Fibroblast of lung (primary cell): ENCODE results near the gene LAPTM4A. TPM values are rescaled to one million over a fixed set of nuclear protein-coding genes. Genes with fewer than 3 reads are reported as not detected.

Experiments used
- DNase-seq, 2 donors: peaks; one replicate each; pipeline versions ENCODE4 v3.0.0 to v3.0.0-alpha.2; 2010; ENCODE audit warnings: low read depth in 2 of 2
- H2AFZ ChIP-seq: 2 replicates; pipeline ENCODE4 v1.5.1; 2012; ENCODE audit warnings: low read length, control low read depth, inconsistent platforms
- H3K27ac ChIP-seq: 2 replicates; pipeline ENCODE4 v1.5.1; 2011; ENCODE audit warnings: low read length, control low read depth; ENCODE audit not compliant: insufficient read depth
- H3K27me3 ChIP-seq: 2 replicates; pipeline ENCODE4 v1.5.1; 2011; ENCODE audit warnings: mild to moderate bottlenecking, low read length; ENCODE audit not compliant: control insufficient read depth, insufficient read depth
- H3K36me3 ChIP-seq: 2 replicates; pipeline ENCODE4 v1.5.1; 2011; ENCODE audit warnings: low read length; ENCODE audit not compliant: control insufficient read depth, insufficient read depth
- H3K4me1 ChIP-seq: 2 replicates; pipeline ENCODE4 v1.5.1; 2011; ENCODE audit warnings: low read length; ENCODE audit not compliant: control insufficient read depth, insufficient read depth; ENCODE audit errors: extremely low read depth
- H3K4me2 ChIP-seq: 2 replicates; pipeline ENCODE4 v1.5.1; 2011; ENCODE audit warnings: low read length, control low read depth; ENCODE audit not compliant: insufficient read depth; ENCODE audit errors: extremely low read depth
- H3K4me3 ChIP-seq, 4 experiments: fragments of 200-600 bp in 1 of 4; sonication (generic) in 1 of 4; replicated peaks in 1 of 4; 2 replicates each; pipeline ENCODE4 v1.5.1; 2011 to 2016; ENCODE audit warnings: low read length in 4 of 4, low read depth in 3 of 4, mild to moderate bottlenecking in 3 of 4, control low read depth in 2 of 4, inconsistent platforms in 1 of 4, mixed read lengths in 1 of 4; ENCODE audit not compliant: insufficient read depth in 1 of 4; ENCODE audit errors: control extremely low read depth in 1 of 4
- H3K79me2 ChIP-seq: 2 replicates; pipeline ENCODE4 v1.5.1; 2012; ENCODE audit warnings: mild to moderate bottlenecking, low read length, inconsistent platforms; ENCODE audit not compliant: control insufficient read depth, insufficient read depth
- H3K9ac ChIP-seq: 2 replicates; pipeline ENCODE4 v1.5.1; 2011; ENCODE audit warnings: mild to moderate bottlenecking, low read length, control low read depth; ENCODE audit not compliant: insufficient read depth
- H3K9me3 ChIP-seq: 2 replicates; pipeline ENCODE4 v1.5.1; 2012; ENCODE audit warnings: low read depth, low read length; ENCODE audit not compliant: control insufficient read depth, insufficient read depth
- H4K20me1 ChIP-seq: 2 replicates; pipeline ENCODE4 v1.5.1; 2011; ENCODE audit warnings: low read length; ENCODE audit not compliant: control insufficient read depth, insufficient read depth; ENCODE audit errors: extremely low read depth
- CTCF ChIP-seq, 2 donors: IDR thresholded peaks in 1 of 2; conservative IDR thresholded peaks in 1 of 2; 1 replicate in 1 of 2; 2 replicates in 1 of 2; pipeline ENCODE4 v1.5.1; 2011 to 2012; ENCODE audit warnings: low read length in 2 of 2, control low read depth in 1 of 2, inconsistent platforms in 1 of 2, low read depth in 1 of 2, mild to moderate bottlenecking in 1 of 2
- EZH2 ChIP-seq: IDR thresholded peaks from 2 replicates; pipeline ENCODE4 v1.5.1; 2012; ENCODE audit warnings: low read length, control low read depth, mild to moderate bottlenecking; ENCODE audit errors: missing control alignments
- polyA plus RNA-seq, 2 donors: library from polyadenylated mRNA; depleted of rRNA in 1 of 2; stranded (reverse) in 1 of 2; unstranded in 1 of 2; fragments of >200 nt; gene quantifications; 2 replicates each; pipeline ENCODE4 v1.2.1, GENCODE V29; 2011 to 2012; ENCODE audit warnings: missing spikeins in 1 of 2
- total RNA-seq: library from RNA; depleted of rRNA; stranded (reverse); fragments of >200 nt; gene quantifications from 2 replicates; pipeline ENCODE4 v1.2.1, GENCODE V29; 2014

The LAPTM4A gene
- total and polyA plus RNA-seq, 2 donors (not counting 1 experiment from before 2014, with no cell fraction given): 193 to 1,101 TPM

GRCh38 chr2:20094142-20094755 lies 42.8 kb upstream of the LAPTM4A start:
- no peak overlapping the region for H3K9ac ChIP-seq
- no peaks in the 10 kb centered on the region for H3K27me3 ChIP-seq
- H3K4me2 ChIP-seq: no peak overlapping the region
- H3K4me1 ChIP-seq: peaks cover 37% of the 10 kb centered on the region
- H2AFZ ChIP-seq: peak overlapping the region; percentile 77
- peak overlapping the region; percentile 29 for H3K27ac ChIP-seq
- no peaks in the 10 kb centered on the region for H4K20me1 ChIP-seq
- no peaks in the 10 kb centered on the region for H3K79me2 ChIP-seq
- no peak overlapping the region for H3K4me3 ChIP-seq
- H3K9me3 ChIP-seq: no peaks in the 10 kb centered on the region
- no peaks in the 10 kb centered on the region for H3K36me3 ChIP-seq
- peak in 1 of 2 donors; percentile 19 for DNase-seq
- no peak for TF ChIP-seq CTCF (conservative IDR thresholded peaks at IDR 0.05 in 1 of 2, IDR thresholded peaks at IDR 0.05 in 1 of 2; ENCODE audit: low read depth in 1 of 2, low read length in 2 of 2)
- no peak for TF ChIP-seq EZH2

GRCh38 chr2:20093263-20094141 lies 42.1 kb upstream of the LAPTM4A start:
- no peak overlapping the region for H3K4me2 ChIP-seq
- no peaks in the 10 kb centered on the region for H3K36me3 ChIP-seq
- H3K27me3 ChIP-seq: no peaks in the 10 kb centered on the region
- no peak overlapping the region for H3K4me3 ChIP-seq
- H3K9me3 ChIP-seq: no peaks in the 10 kb centered on the region
- no peaks in the 10 kb centered on the region for H4K20me1 ChIP-seq
- DNase-seq: peak; percentile 69 to 89
- H3K4me1 ChIP-seq: peaks cover 37% of the 10 kb centered on the region
- peak overlapping the region; percentile 77 for H2AFZ ChIP-seq
- no peaks in the 10 kb centered on the region for H3K79me2 ChIP-seq
- TF ChIP-seq EZH2 (no peak), CTCF (conservative IDR thresholded peaks at IDR 0.05 in 1 of 2, IDR thresholded peaks at IDR 0.05 in 1 of 2; ENCODE audit: low read depth in 1 of 2, low read length in 2 of 2) (peak; percentile 82 to 83)
- H3K9ac ChIP-seq: no peak overlapping the region
- peak overlapping the region; percentile 29 for H3K27ac ChIP-seq

GRCh38 chr2:20092901-20093235 lies 41.4 kb upstream of the LAPTM4A start:
- Histone ChIP-seq H3K4me3 (no peak overlapping the region), H3K36me3 (no peaks in the 10 kb centered on the region), H3K4me2 (no peak overlapping the region), H3K27ac (no peak overlapping the region), H3K9me3 (no peaks in the 10 kb centered on the region), H3K27me3 (no peaks in the 10 kb centered on the region), H2AFZ (no peak overlapping the region), H3K79me2 (no peaks in the 10 kb centered on the region), H3K4me1 (peaks cover 35% of the 10 kb centered on the region), H3K9ac (no peak overlapping the region), H4K20me1 (no peaks in the 10 kb centered on the region)
- no peak for TF ChIP-seq CTCF (conservative IDR thresholded peaks at IDR 0.05 in 1 of 2, IDR thresholded peaks at IDR 0.05 in 1 of 2; ENCODE audit: low read depth in 1 of 2, low read length in 2 of 2)
- TF ChIP-seq EZH2: no peak
- no peak for DNase-seq
